ENCODE results near the gene UBAC2.

- TF ChIP-seq CTCF (IDR thresholded peaks at IDR 0.05 in 4 of 5, conservative IDR thresholded peaks at IDR 0.05 in 1 of 5) (no peak), POLR2A (IDR thresholded peaks at IDR 0.05) (no peak)
Measured at GRCh38 chr13:99275093-99275469, 74.4 kb downstream of the UBAC2 start.
